ENCODE data around the gene ADGRD1. TPM values are rescaled to one million over a fixed set of nuclear protein-coding genes. Genes with fewer than 3 reads are reported as not detected.

ADGRD1 gene
- total RNA-seq, 1 donor from 2014 or later: 0.47 TPM

DNA sequence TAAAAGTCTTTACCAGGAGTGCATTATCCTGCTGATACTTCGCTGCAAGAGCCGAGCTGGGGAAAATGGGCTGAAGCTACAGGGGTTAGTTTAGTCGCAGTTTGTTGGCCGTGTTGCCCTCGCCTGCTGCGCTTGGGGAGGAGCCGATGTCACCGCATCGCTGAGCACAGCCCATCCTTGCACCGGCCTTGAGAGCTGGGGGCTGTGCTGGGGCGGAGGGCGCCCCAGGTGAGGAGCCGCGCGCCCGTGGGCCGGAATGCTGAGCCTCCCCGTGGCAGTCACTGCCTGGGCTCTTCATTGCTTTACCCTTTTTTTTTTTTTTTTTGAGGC is 50.0 kb downstream of the ADGRD1 start:
- Mint-ChIP-seq H3K27me3 (no peaks in the 10 kb centered on the region), H3K36me3 (ENCODE audit: low read depth) (no peaks in the 10 kb centered on the region), H3K27ac (no peak overlapping the region), H3K4me3 (peak overlapping the region; percentile 20), H3K4me1 (peaks cover 11% of the 10 kb centered on the region), H3K9me3 (no peaks in the 10 kb centered on the region)
- intact Hi-C loops (cut with micrococcal nuclease): loop anchor here (2.0 kb wide), 1 partner anchor 23 kb away; no protein-coding TSS in a partner anchor
- ATAC-seq (ENCODE audit: low read depth): peak; percentile 21
- DNase-seq: no peak
- ChIA-PET POLR2A (no interaction called here), CTCF (interaction anchor here (1.9 kb wide), 1 partner anchor 88 kb away, joined by 4 read pairs; no protein-coding TSS in a partner anchor)
- TF ChIP-seq, protein P1, sequence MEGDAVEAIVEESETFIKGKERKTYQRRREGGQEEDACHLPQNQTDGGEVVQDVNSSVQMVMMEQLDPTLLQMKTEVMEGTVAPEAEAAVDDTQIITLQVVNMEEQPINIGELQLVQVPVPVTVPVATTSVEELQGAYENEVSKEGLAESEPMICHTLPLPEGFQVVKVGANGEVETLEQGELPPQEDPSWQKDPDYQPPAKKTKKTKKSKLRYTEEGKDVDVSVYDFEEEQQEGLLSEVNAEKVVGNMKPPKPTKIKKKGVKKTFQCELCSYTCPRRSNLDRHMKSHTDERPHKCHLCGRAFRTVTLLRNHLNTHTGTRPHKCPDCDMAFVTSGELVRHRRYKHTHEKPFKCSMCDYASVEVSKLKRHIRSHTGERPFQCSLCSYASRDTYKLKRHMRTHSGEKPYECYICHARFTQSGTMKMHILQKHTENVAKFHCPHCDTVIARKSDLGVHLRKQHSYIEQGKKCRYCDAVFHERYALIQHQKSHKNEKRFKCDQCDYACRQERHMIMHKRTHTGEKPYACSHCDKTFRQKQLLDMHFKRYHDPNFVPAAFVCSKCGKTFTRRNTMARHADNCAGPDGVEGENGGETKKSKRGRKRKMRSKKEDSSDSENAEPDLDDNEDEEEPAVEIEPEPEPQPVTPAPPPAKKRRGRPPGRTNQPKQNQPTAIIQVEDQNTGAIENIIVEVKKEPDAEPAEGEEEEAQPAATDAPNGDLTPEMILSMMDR (IDR thresholded peaks at IDR 0.05): no peak

DNA sequence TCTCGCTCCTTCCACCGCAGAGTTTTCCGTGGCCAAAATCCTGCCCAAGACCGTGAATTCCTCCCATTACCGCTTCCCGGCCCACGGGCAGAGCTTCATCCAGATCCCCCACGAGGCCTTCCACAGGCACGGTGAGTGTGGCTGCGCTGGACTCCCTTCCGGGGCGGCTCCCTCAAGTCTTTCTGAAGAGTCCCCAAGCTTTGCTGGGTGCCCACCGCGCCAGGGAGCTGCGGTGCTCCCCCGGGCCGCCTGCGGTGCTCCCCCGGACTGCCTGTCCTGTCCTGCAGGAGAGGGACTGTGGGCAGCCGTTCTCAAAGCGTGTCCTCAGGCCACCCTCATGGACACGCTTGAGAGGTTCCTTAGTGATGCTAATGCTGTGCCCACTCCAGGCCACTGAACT is 50.5 kb downstream of the ADGRD1 start:
- H3K36me3 Mint-ChIP-seq (ENCODE audit: low read depth): no peaks in the 10 kb centered on the region
- ChIA-PET POLR2A (no interaction called here), CTCF (interaction anchor here (1.9 kb wide), 1 partner anchor 88 kb away, joined by 4 read pairs; no protein-coding TSS in a partner anchor)
- peak overlapping the region; percentile 35 for H3K27ac Mint-ChIP-seq
- H3K4me3 Mint-ChIP-seq: peak overlapping the region; percentile 59
- TF ChIP-seq, protein P1 (IDR thresholded peaks at IDR 0.05): no peak
- ATAC-seq (ENCODE audit: low read depth) (no peak), DNase-seq (no peak)
- H3K4me1 Mint-ChIP-seq: peaks cover 11% of the 10 kb centered on the region
- intact Hi-C loops (cut with micrococcal nuclease): no loop called here
- H3K27me3 Mint-ChIP-seq: no peaks in the 10 kb centered on the region
- H3K9me3 Mint-ChIP-seq: no peaks in the 10 kb centered on the region

DNA sequence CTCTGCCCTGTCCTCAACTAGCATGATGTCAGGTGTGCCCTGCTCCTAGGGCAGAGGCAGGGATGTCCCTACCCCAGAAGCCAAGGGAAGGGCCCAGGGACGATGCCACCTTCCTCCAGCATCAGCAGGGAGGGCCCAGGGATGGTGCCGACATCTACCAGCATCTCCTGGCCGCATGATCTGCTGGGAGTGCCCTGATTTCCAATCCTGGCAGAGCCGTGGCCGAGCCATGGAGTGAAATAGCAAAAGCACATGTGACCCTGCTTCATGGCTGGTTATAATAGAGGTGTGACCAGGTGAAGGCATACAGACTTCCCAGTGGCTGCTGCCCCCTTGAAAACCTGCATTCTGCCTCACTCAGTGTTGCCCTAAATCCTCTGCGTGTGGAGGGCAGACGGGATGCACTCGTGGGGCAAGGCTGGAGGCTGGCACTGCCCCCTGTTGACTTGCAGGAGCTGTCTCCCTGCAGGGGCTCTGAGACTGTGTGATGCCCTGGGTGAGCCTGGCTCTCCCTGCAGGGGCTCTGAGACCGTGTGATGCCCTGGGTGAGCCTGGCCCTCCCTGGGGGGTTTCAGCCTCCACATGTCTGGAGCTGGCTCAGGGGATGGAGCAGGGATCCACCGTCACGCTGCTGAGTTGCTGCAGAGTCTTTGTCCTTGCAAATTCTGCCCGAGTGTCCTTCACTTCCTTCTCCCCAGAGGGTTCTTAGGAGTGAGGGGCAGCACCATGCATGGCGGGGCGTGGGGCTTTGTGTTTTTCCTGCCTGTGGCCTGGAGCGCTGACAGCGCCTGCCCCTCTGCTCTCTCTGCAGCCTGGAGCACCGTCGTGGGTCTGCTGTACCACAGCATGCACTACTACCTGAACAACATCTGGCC is 51.7 kb downstream of the ADGRD1 start:
- H3K27me3 Mint-ChIP-seq: no peaks in the 10 kb centered on the region
- TF ChIP-seq, protein P1 (IDR thresholded peaks at IDR 0.05): no peak
- intact Hi-C loops (cut with micrococcal nuclease): loop anchor here (1.0 kb wide), 1 partner anchor 89 kb away; no protein-coding TSS in a partner anchor
- no peaks in the 10 kb centered on the region for H3K36me3 Mint-ChIP-seq (ENCODE audit: low read depth)
- ATAC-seq (ENCODE audit: low read depth): no peak
- ChIA-PET CTCF (interaction anchor here (0.8 to 1.2 kb wide), 2 partner anchors 90 to 129 kb away, joined by 3 to 4 read pairs; no protein-coding TSS in a partner anchor), POLR2A (no interaction called here)
- no peaks in the 10 kb centered on the region for H3K9me3 Mint-ChIP-seq
- no peak overlapping the region for H3K4me3 Mint-ChIP-seq
- no peak for DNase-seq
- H3K4me1 Mint-ChIP-seq: peaks cover 11% of the 10 kb centered on the region
- H3K27ac Mint-ChIP-seq: no peak overlapping the region

DNA sequence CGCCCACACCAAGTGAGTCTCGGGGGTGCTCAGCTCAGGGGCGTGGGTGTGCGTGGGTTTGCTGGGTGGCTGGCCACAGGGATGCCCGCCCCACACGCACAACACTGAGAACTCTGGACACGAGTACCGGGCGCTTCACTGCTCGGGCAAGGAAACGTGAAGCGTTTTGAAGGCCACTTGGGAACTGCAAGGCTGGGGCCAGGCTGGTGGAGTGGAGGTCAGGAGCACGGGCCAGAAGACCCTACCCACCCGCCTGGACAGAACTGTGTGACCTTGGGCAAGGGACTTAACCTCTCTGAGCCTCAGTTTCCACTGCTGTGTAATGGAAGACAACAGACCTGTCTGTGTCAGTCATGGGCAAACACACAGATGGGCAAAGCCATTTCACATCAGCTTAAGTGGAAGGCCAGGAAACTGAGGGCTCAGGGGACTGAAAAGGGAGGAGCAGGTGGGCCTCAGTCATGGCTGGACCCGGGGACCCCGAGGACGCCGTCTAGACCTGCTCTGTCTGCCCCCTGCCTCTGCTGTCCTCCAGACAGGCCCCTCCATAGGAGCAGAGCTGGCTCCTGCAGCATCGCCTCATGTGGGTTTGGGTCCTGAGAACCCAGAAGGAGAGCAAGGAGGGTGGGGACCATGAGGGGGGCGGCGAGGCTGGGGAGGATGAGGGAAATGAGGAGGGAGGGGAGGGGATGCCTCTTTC is 52.5 kb downstream of the ADGRD1 start:
- intact Hi-C loops (cut with micrococcal nuclease): no loop called here
- Mint-ChIP-seq H3K36me3 (ENCODE audit: low read depth) (no peaks in the 10 kb centered on the region), H3K4me3 (no peak overlapping the region), H3K27ac (no peak overlapping the region), H3K4me1 (peaks cover 11% of the 10 kb centered on the region), H3K27me3 (no peaks in the 10 kb centered on the region), H3K9me3 (no peaks in the 10 kb centered on the region)
- TF ChIP-seq, protein P1 (IDR thresholded peaks at IDR 0.05): no peak
- ChIA-PET POLR2A (no interaction called here), CTCF (interaction anchor here (0.8 to 1.2 kb wide), 2 partner anchors 91 to 129 kb away, joined by 3 to 4 read pairs; no protein-coding TSS in a partner anchor)
- DNase-seq (no peak), ATAC-seq (ENCODE audit: low read depth) (no peak)

All from activated B cell treated with CpG ODN at 0.5 μM for 24 hours (primary cell).